Epithelial cell of esophagus (primary cell): Measurements from ENCODE around the gene RRP15.

Experiments used
- DNase-seq: peaks from one replicate; pipeline ENCODE4 v3.0.0; 2010; ENCODE audit warnings: low read depth
- H3K4me3 ChIP-seq: 2 replicates; pipeline ENCODE4 v1.5.1; 2011; ENCODE audit warnings: mild to moderate bottlenecking, low read length, control low read depth
- CTCF ChIP-seq: IDR thresholded peaks from 2 replicates; pipeline ENCODE4 v1.5.1; 2011; ENCODE audit warnings: low read depth, mild to moderate bottlenecking, low read length, control low read depth, inconsistent platforms; ENCODE audit not compliant: insufficient read depth; ENCODE audit errors: missing control alignments

The RRP15 gene

GRCh38 chr1:218255090-218255489 is 30.0 kb upstream of the RRP15 start:
- H3K4me3 ChIP-seq: no peak overlapping the region
- no peak for TF ChIP-seq CTCF
- DNase-seq: no peak

GRCh38 chr1:218257371-218257770 is 27.7 kb upstream of the RRP15 start:
- TF ChIP-seq CTCF: no peak
- H3K4me3 ChIP-seq: no peak overlapping the region
- no peak for DNase-seq

GRCh38 chr1:218257971-218258370 is 27.1 kb upstream of the RRP15 start:
- TF ChIP-seq CTCF: no peak
- no peak overlapping the region for H3K4me3 ChIP-seq
- peak; percentile 14 for DNase-seq

GRCh38 chr1:218259339-218259738 is 25.8 kb upstream of the RRP15 start:
- no peak for TF ChIP-seq CTCF

GRCh38 chr1:218259800-218260199 is 25.3 kb upstream of the RRP15 start:
- DNase-seq: peak; percentile 19

More at GRCh38 chr1:218259339-218259738, 25.8 kb upstream of the RRP15 start:
- no peak overlapping the region for H3K4me3 ChIP-seq
- DNase-seq: no peak

GRCh38 chr1:218262259-218262658 is 22.8 kb upstream of the RRP15 start:
- peak; percentile 24 for DNase-seq
- TF ChIP-seq CTCF: no peak
- H3K4me3 ChIP-seq: no peak overlapping the region

More at GRCh38 chr1:218259800-218260199, 25.3 kb upstream of the RRP15 start:
- peak; percentile 36 for TF ChIP-seq CTCF
- no peak overlapping the region for H3K4me3 ChIP-seq

- H3K4me3 ChIP-seq: no peak overlapping the region
- peak; percentile 24 for DNase-seq
- no peak for TF ChIP-seq CTCF
Measured at GRCh38 chr1:218266356-218266755, 18.7 kb upstream of the RRP15 start.
